ENCODE data around the gene GRIK4.
"Not testable (repeated sequence)": the region's sequence is repeated elsewhere in the genome, so short reads cannot be mapped to it uniquely, and the experiment has no call there.

GRIK4 gene

GRCh38 chr11:120622189-120622875 lies 110.8 kb downstream of the GRIK4 start:
- H3K27ac ChIP-seq (ENCODE audit: low read depth, low read length) = no peak overlapping the region

GRCh38 chr11:120624992-120625391 lies 113.4 kb downstream of the GRIK4 start:
- not testable (repeated sequence) for H3K4me1 ChIP-seq (ENCODE audit: insufficient read depth, low read length); H3K4me3 ChIP-seq (ENCODE audit: low read depth in 1 of 2, low read length in 2 of 2); H3K36me3 ChIP-seq (ENCODE audit: insufficient read depth, low read length); H3K9ac ChIP-seq (ENCODE audit: low read length); H3K27ac ChIP-seq (ENCODE audit: low read depth, low read length); H3K9me3 ChIP-seq (ENCODE audit: low read length); H3K27me3 ChIP-seq (ENCODE audit: control insufficient read depth in 1 of 2, insufficient read depth in 2 of 2, low read length in 2 of 2)

More at GRCh38 chr11:120622189-120622875, 110.8 kb downstream of the GRIK4 start:
- no peaks in the 10 kb centered on the region for H3K27me3 ChIP-seq (ENCODE audit: control insufficient read depth in 1 of 2, insufficient read depth in 2 of 2, low read length in 2 of 2)
- no peaks in the 10 kb centered on the region for H3K9me3 ChIP-seq (ENCODE audit: low read length)
- H3K9ac ChIP-seq (ENCODE audit: low read length) = no peak overlapping the region
- no peaks in the 10 kb centered on the region for H3K4me1 ChIP-seq (ENCODE audit: insufficient read depth, low read length)
- H3K36me3 ChIP-seq (ENCODE audit: insufficient read depth, low read length) = no peaks in the 10 kb centered on the region
- no peak overlapping the region for H3K4me3 ChIP-seq (ENCODE audit: low read depth in 1 of 2, low read length in 2 of 2)

GRCh38 chr11:120625565-120625964 lies 114.0 kb downstream of the GRIK4 start:
- H3K9ac ChIP-seq (ENCODE audit: low read length) = no peak overlapping the region
- no peaks in the 10 kb centered on the region for H3K36me3 ChIP-seq (ENCODE audit: insufficient read depth, low read length)
- no peak overlapping the region for H3K27ac ChIP-seq (ENCODE audit: low read depth, low read length)
- H3K4me1 ChIP-seq (ENCODE audit: insufficient read depth, low read length) = no peaks in the 10 kb centered on the region
- H3K4me3 ChIP-seq (ENCODE audit: low read depth in 1 of 2, low read length in 2 of 2) = no peak overlapping the region
- no peaks in the 10 kb centered on the region for H3K9me3 ChIP-seq (ENCODE audit: low read length)
- H3K27me3 ChIP-seq (ENCODE audit: control insufficient read depth in 1 of 2, insufficient read depth in 2 of 2, low read length in 2 of 2) = no peaks in the 10 kb centered on the region

- no peaks in the 10 kb centered on the region for H3K4me1 ChIP-seq (ENCODE audit: insufficient read depth, low read length)
- H3K27ac ChIP-seq (ENCODE audit: low read depth, low read length) = no peak overlapping the region
- no peaks in the 10 kb centered on the region for H3K36me3 ChIP-seq (ENCODE audit: insufficient read depth, low read length)
Observed at GRCh38 chr11:120626791-120627190, 115.2 kb downstream of the GRIK4 start.

GRCh38 chr11:120627327-120628163 lies 116.0 kb downstream of the GRIK4 start:
- Histone ChIP-seq H3K27me3 (ENCODE audit: control insufficient read depth in 1 of 2, insufficient read depth in 2 of 2, low read length in 2 of 2) (no peaks in the 10 kb centered on the region), H3K27ac (ENCODE audit: low read depth, low read length) (no peak overlapping the region)

More at GRCh38 chr11:120626791-120627190, 115.2 kb downstream of the GRIK4 start:
- H3K27me3 ChIP-seq (ENCODE audit: control insufficient read depth in 1 of 2, insufficient read depth in 2 of 2, low read length in 2 of 2) = no peaks in the 10 kb centered on the region
- no peak overlapping the region for H3K9ac ChIP-seq (ENCODE audit: low read length)
- no peak overlapping the region for H3K4me3 ChIP-seq (ENCODE audit: low read depth in 1 of 2, low read length in 2 of 2)
- H3K9me3 ChIP-seq (ENCODE audit: low read length) = no peaks in the 10 kb centered on the region

GRCh38 chr11:120629407-120630080 lies 118.0 kb downstream of the GRIK4 start:
- Histone ChIP-seq H3K9ac (ENCODE audit: low read length) (no peak overlapping the region), H3K36me3 (ENCODE audit: insufficient read depth, low read length) (no peaks in the 10 kb centered on the region), H3K27ac (ENCODE audit: low read depth, low read length) (no peak overlapping the region), H3K9me3 (ENCODE audit: low read length) (no peaks in the 10 kb centered on the region), H3K4me3 (ENCODE audit: low read depth in 1 of 2, low read length in 2 of 2) (no peak overlapping the region), H3K4me1 (ENCODE audit: insufficient read depth, low read length) (no peaks in the 10 kb centered on the region), H3K27me3 (ENCODE audit: control insufficient read depth in 1 of 2, insufficient read depth in 2 of 2, low read length in 2 of 2) (no peaks in the 10 kb centered on the region)

More at GRCh38 chr11:120627327-120628163, 116.0 kb downstream of the GRIK4 start:
- Histone ChIP-seq H3K9ac (ENCODE audit: low read length) (no peak overlapping the region), H3K36me3 (ENCODE audit: insufficient read depth, low read length) (no peaks in the 10 kb centered on the region), H3K9me3 (ENCODE audit: low read length) (no peaks in the 10 kb centered on the region), H3K4me3 (ENCODE audit: low read depth in 1 of 2, low read length in 2 of 2) (no peak overlapping the region), H3K4me1 (ENCODE audit: insufficient read depth, low read length) (no peaks in the 10 kb centered on the region)

GRCh38 chr11:120630122-120630521 lies 118.6 kb downstream of the GRIK4 start:
- H3K4me3 ChIP-seq (ENCODE audit: low read depth in 1 of 2, low read length in 2 of 2) = no peak overlapping the region
- no peak overlapping the region for H3K9ac ChIP-seq (ENCODE audit: low read length)
- H3K4me1 ChIP-seq (ENCODE audit: insufficient read depth, low read length) = no peaks in the 10 kb centered on the region
- H3K27me3 ChIP-seq (ENCODE audit: control insufficient read depth in 1 of 2, insufficient read depth in 2 of 2, low read length in 2 of 2) = no peaks in the 10 kb centered on the region
- no peaks in the 10 kb centered on the region for H3K36me3 ChIP-seq (ENCODE audit: insufficient read depth, low read length)
- H3K9me3 ChIP-seq (ENCODE audit: low read length) = no peaks in the 10 kb centered on the region
- no peak overlapping the region for H3K27ac ChIP-seq (ENCODE audit: low read depth, low read length)

GRCh38 chr11:120632579-120632978 lies 121.0 kb downstream of the GRIK4 start:
- Histone ChIP-seq H3K27me3 (ENCODE audit: control insufficient read depth in 1 of 2, insufficient read depth in 2 of 2, low read length in 2 of 2) (no peaks in the 10 kb centered on the region), H3K9ac (ENCODE audit: low read length) (no peak overlapping the region), H3K9me3 (ENCODE audit: low read length) (no peaks in the 10 kb centered on the region), H3K27ac (ENCODE audit: low read depth, low read length) (no peak overlapping the region), H3K4me1 (ENCODE audit: insufficient read depth, low read length) (no peaks in the 10 kb centered on the region), H3K4me3 (ENCODE audit: low read depth in 1 of 2, low read length in 2 of 2) (no peak overlapping the region), H3K36me3 (ENCODE audit: insufficient read depth, low read length) (no peaks in the 10 kb centered on the region)

- Histone ChIP-seq H3K9me3 (ENCODE audit: low read length) (no peaks in the 10 kb centered on the region), H3K27ac (ENCODE audit: low read depth, low read length) (no peak overlapping the region), H3K27me3 (ENCODE audit: control insufficient read depth in 1 of 2, insufficient read depth in 2 of 2, low read length in 2 of 2) (no peaks in the 10 kb centered on the region), H3K4me1 (ENCODE audit: insufficient read depth, low read length) (no peaks in the 10 kb centered on the region), H3K4me3 (ENCODE audit: low read depth in 1 of 2, low read length in 2 of 2) (no peak overlapping the region), H3K36me3 (ENCODE audit: insufficient read depth, low read length) (no peaks in the 10 kb centered on the region), H3K9ac (ENCODE audit: low read length) (no peak overlapping the region)
Observed at GRCh38 chr11:120633616-120634393, 122.3 kb downstream of the GRIK4 start.

- no peaks in the 10 kb centered on the region for H3K36me3 ChIP-seq (ENCODE audit: insufficient read depth, low read length)
- H3K9ac ChIP-seq (ENCODE audit: low read length) = no peak overlapping the region
- H3K4me3 ChIP-seq (ENCODE audit: low read depth in 1 of 2, low read length in 2 of 2) = no peak overlapping the region
- H3K9me3 ChIP-seq (ENCODE audit: low read length) = no peaks in the 10 kb centered on the region
- H3K27ac ChIP-seq (ENCODE audit: low read depth, low read length) = no peak overlapping the region
- H3K27me3 ChIP-seq (ENCODE audit: control insufficient read depth in 1 of 2, insufficient read depth in 2 of 2, low read length in 2 of 2) = no peaks in the 10 kb centered on the region
- H3K4me1 ChIP-seq (ENCODE audit: insufficient read depth, low read length) = no peaks in the 10 kb centered on the region
Observed at GRCh38 chr11:120634706-120635105, 123.2 kb downstream of the GRIK4 start.
